ENCODE results near the gene SEC23A.

- TF ChIP-seq CTCF (IDR thresholded peaks at IDR 0.05; ENCODE audit: low read depth, low read length) (no peak), EZH2phosphoT487 (IDR thresholded peaks at IDR 0.05; ENCODE audit: low read depth) (no peak)
Observed at GRCh38 chr14:39087493-39087892, 15.5 kb downstream of the SEC23A start.
